Hepatocyte (in vitro differentiated cells): ENCODE measurements around the gene CD82. TPM values are rescaled to one million over a fixed set of nuclear protein-coding genes. Genes with fewer than 3 reads are reported as not detected.

Experiments
- DNase-seq: peaks from one replicate; pipeline ENCODE4 v3.0.0-alpha.2; 2016; ENCODE audit warnings: low spot score
- H2AFZ ChIP-seq: fragments of 200-600 bp; sonication (generic); 2 replicates; pipeline ENCODE4 v1.6.0; 2016; ENCODE audit warnings: antibody characterized with exemption, mild to moderate bottlenecking
- H3K27ac ChIP-seq: fragments of 200-600 bp; sonication (generic); 2 replicates; pipeline ENCODE4 v1.5.1; 2016; ENCODE audit warnings: mild to moderate bottlenecking
- H3K27me3 ChIP-seq: fragments of 200-600 bp; sonication (generic); 2 replicates; pipeline ENCODE4 v1.6.1; 2016
- H3K36me3 ChIP-seq: fragments of 200-600 bp; sonication (generic); replicated peaks from 2 replicates; pipeline ENCODE4 v1.5.1; 2016; ENCODE audit warnings: low read depth; ENCODE audit not compliant: insufficient read depth
- H3K4me1 ChIP-seq: fragments of 200-600 bp; sonication (generic); 2 replicates; pipeline ENCODE4 v1.5.1; 2016; ENCODE audit warnings: mild to moderate bottlenecking, moderate library complexity; ENCODE audit not compliant: insufficient read depth
- H3K4me2 ChIP-seq: fragments of 200-600 bp; sonication (generic); 2 replicates; pipeline ENCODE4 v1.6.0; 2016
- H3K4me3 ChIP-seq: fragments of 200-600 bp; sonication (generic); 2 replicates; pipeline ENCODE4 v1.5.1; 2016; ENCODE audit warnings: mild to moderate bottlenecking
- H3K79me2 ChIP-seq: fragments of 200-600 bp; sonication (generic); 2 replicates; pipeline ENCODE4 v1.6.0; 2017; ENCODE audit warnings: mild to moderate bottlenecking
- H3K9me2 ChIP-seq: fragments of 200-600 bp; sonication (generic); replicated peaks from 2 replicates; pipeline ENCODE4 v1.6.0; 2017; ENCODE audit warnings: mild to moderate bottlenecking; ENCODE audit not compliant: insufficient read depth
- H3K9me3 ChIP-seq: fragments of 200-600 bp; sonication (generic); 2 replicates; pipeline ENCODE4 v1.5.1; 2016; ENCODE audit warnings: low read depth, mild to moderate bottlenecking
- H4K20me1 ChIP-seq: fragments of 200-600 bp; sonication (generic); 2 replicates; pipeline ENCODE4 v1.6.0; 2016; ENCODE audit warnings: mild to moderate bottlenecking; ENCODE audit not compliant: insufficient read depth, poor library complexity, severe bottlenecking
- CTCF ChIP-seq: fragments of 200-600 bp; sonication (generic); IDR thresholded peaks from 2 replicates; pipeline ENCODE4 v1.5.1; 2016; ENCODE audit warnings: antibody characterized with exemption, mild to moderate bottlenecking; ENCODE audit not compliant: poor library complexity
- EZH2 ChIP-seq: fragments of 200-600 bp; sonication (generic); IDR thresholded peaks from 2 replicates; pipeline ENCODE4 v1.6.1; 2016; ENCODE audit warnings: antibody characterized with exemption, mild to moderate bottlenecking, borderline replicate concordance
- EZH2phosphoT487 ChIP-seq: fragments of 200-600 bp; sonication (generic); IDR thresholded peaks from one replicate; pipeline ENCODE4 v1.6.1; 2018; ENCODE audit warnings: antibody characterized with exemption, mild to moderate bottlenecking, low read depth, moderate library complexity; ENCODE audit not compliant: unreplicated experiment, severe bottlenecking
- WGBS: methylation state at CpG from one replicate; pipeline ENCODE4 v1.1.6; 2016; ENCODE audit warnings: low lambda C conversion rate; ENCODE audit errors: missing lambda C conversion rate; 5-methylcytosine and 5-hydroxymethylcytosine counted together
- polyA plus RNA-seq: library from polyadenylated mRNA; unstranded; fragments of >200 nt; fragmentation: Nextera tagmentation; extraction: Ambion mirVana; gene quantifications from 2 replicates; pipeline ENCODE4 v1.2.1, GENCODE V29; 2016
- total RNA-seq: library from RNA; depleted of rRNA; stranded (reverse); fragments of >200 nt; gene quantifications from 2 replicates; pipeline ENCODE4 v1.2.3, GENCODE V29; 2014

CD82 gene
- total and polyA plus RNA-seq, 2 experiments from 2014 or later, result 38.7 to 157 TPM

- H3K36me3 ChIP-seq, result no peaks in the 10 kb centered on the region
- no peak for DNase-seq
- H3K9me3 ChIP-seq, result no peaks in the 10 kb centered on the region
- TF ChIP-seq CTCF, result no peak
- TF ChIP-seq EZH2, result no peak
- H2AFZ ChIP-seq, result no peak overlapping the region
- H3K4me3 ChIP-seq, result no peak overlapping the region
- H3K79me2 ChIP-seq, result no peaks in the 10 kb centered on the region
- WGBS, result 76% methylated on average over 10 of the region's 10 CpGs
- no peak overlapping the region for H3K4me2 ChIP-seq
- H3K4me1 ChIP-seq, result peaks cover 29% of the 10 kb centered on the region
- H3K27ac ChIP-seq, result no peak overlapping the region
- no peaks in the 10 kb centered on the region for H3K27me3 ChIP-seq
- no peaks in the 10 kb centered on the region for H4K20me1 ChIP-seq
- no peaks in the 10 kb centered on the region for H3K9me2 ChIP-seq
Observed at GRCh38 chr11:44595964-44596381, 30.5 kb downstream of the CD82 start.

DNA sequence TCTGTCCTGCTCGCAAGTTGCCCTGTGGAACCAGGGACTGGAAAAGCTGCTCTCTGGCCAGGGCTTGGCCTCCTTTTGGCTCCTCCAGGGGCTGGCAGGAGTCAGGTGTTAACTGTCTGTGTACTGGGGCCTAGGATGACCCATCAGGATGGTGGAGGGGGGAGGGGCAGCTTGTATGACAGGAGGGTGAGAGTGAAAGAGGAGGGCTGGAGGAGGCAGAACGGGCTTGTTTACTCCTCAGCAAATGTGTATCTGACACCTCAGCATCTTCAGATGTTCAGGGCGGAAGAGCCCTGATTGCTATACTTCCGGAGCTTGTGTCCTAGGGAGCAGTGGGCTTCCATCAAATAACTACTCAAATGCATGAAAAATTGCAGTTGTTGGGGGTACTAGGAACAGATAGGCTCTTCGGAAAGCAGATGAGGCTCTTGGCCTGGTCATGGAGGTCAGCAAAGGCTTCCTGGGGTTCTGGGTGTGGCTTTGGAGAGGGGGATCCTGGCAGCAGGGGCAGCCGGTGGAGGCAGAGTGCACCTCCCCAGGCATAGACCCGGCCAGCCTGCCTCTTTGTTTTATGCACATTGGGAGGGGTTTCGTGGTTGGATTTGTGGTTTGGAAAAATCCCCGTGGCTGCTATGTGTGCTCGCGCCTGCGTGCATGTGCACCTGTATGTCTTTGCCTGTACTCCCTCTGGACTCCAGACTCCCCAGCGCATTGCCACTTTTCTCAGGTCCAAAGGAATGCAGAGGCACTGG lies 31.2 kb downstream of the CD82 start:
- H3K36me3 ChIP-seq, result no peaks in the 10 kb centered on the region
- no peaks in the 10 kb centered on the region for H3K9me3 ChIP-seq
- peaks cover 37% of the 10 kb centered on the region for H3K4me1 ChIP-seq
- H3K4me2 ChIP-seq, result no peak overlapping the region
- DNase-seq, result no peak
- H4K20me1 ChIP-seq, result no peaks in the 10 kb centered on the region
- no peak overlapping the region for H2AFZ ChIP-seq
- H3K27me3 ChIP-seq, result no peaks in the 10 kb centered on the region
- H3K79me2 ChIP-seq, result no peaks in the 10 kb centered on the region
- H3K27ac ChIP-seq, result no peak overlapping the region
- WGBS, result 83% methylated on average over 13 of the region's 13 CpGs
- TF ChIP-seq EZH2 (no peak), CTCF (no peak), EZH2phosphoT487 (no peak)
- no peaks in the 10 kb centered on the region for H3K9me2 ChIP-seq
- H3K4me3 ChIP-seq, result no peak overlapping the region

DNA sequence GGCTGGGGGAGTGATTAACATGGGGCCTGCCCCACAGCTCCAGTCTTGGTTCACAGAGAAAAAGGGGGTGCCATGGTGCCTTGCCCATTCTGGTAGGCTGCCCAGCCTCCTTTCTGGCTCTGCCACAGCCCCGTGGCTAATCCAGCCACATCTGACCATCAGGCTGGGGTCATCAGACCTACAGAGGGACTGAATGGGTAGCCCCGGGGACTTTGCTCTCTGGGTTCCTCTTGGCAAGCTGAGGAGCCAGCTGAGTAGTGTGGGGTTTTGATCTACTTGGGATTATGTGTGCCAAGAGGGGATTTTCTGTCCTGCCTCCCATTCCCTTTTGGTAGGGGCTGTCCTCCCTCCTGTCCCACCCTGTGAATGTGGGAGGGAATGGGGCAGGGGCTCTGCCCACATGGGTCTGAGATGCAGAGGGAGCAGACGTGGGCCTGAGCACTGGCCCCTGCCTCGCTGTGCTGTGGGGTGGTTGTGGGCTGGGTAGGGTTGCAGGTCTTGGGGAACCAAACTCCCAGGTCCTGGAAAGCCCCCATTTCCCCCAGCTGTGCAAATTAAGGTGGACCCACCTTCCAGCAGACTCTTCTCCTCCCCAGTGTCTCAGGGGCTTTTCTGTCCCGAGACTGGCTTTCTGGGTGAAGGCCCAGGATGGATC lies 32.0 kb downstream of the CD82 start:
- TF ChIP-seq EZH2 (no peak), CTCF (no peak), EZH2phosphoT487 (no peak)
- H3K36me3 ChIP-seq, result no peaks in the 10 kb centered on the region
- peaks cover 36% of the 10 kb centered on the region for H3K4me1 ChIP-seq
- DNase-seq, result no peak
- H3K79me2 ChIP-seq, result no peaks in the 10 kb centered on the region
- H3K4me2 ChIP-seq, result no peak overlapping the region
- no peak overlapping the region for H3K27ac ChIP-seq
- H3K4me3 ChIP-seq, result no peak overlapping the region
- H2AFZ ChIP-seq, result no peak overlapping the region
- WGBS, result 75% methylated on average over 5 of the region's 5 CpGs
- H4K20me1 ChIP-seq, result no peaks in the 10 kb centered on the region
- no peaks in the 10 kb centered on the region for H3K27me3 ChIP-seq
- H3K9me3 ChIP-seq, result no peaks in the 10 kb centered on the region
- no peaks in the 10 kb centered on the region for H3K9me2 ChIP-seq
